ENCODE measurements around the gene ZNF236. TPM values are rescaled to one million over a fixed set of nuclear protein-coding genes. Genes with fewer than 3 reads are reported as not detected.

Gene ZNF236
- polyA plus RNA-seq, 2 of the 4 experiments (the other 2 are of a cell fraction) = 2.6 to 7.8 TPM

DNA sequence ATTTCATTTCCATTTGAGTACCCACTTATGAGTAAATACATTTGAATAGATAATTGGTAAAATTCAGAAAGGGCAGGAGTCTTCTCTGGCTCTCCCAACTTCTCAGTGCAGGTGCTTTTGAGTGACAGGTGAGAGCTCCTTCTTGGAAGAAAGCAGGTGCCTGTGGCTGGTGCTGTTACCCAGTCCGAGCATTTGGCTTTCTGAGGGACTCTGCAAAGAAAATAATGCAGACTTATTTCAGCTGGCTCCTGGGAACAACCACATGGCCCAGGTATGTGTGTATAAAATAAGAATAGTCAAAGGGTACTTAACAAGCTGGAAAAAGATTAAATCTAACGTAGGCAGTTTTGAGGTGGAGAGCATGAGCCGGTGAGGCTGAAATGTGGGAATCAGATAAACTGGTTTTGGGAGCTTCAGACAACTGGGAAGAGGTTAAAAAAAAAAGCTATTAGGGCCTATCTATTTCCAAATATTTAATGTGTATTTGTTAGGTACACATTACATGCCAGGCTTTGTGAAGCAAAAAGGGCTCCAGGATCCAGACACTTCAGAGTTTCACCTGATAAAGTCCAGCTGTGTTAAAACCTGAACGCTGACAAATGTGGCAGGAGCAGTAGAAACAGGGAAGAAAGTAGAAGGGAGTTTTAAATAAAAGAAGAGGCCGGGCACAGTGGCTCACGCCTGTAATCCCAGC is 20.6 kb downstream of the ZNF236 start:
- TF ChIP-seq EHF (CRISPR knock-in tag; IDR thresholded peaks at IDR 0.05) (no peak), FOSB (CRISPR knock-in tag; IDR thresholded peaks at IDR 0.05) (no peak), RFX5 (IDR thresholded peaks at IDR 0.05) (no peak)
- FAIRE-seq (no peak), DNase-seq (ENCODE audit: low read depth in 1 of 2, low spot score in 1 of 2) (no peak), ATAC-seq (no peak)
- Histone ChIP-seq H3K9me3 (no peaks in the 10 kb centered on the region), H3K27ac (peak overlapping the region; percentile 58 to 88), H3K4me1 (peaks cover 85% of the 10 kb centered on the region), H3K4me2 (peak overlapping the region; percentile 46; the same call in 2 of the 3 replicates), H3K4me3 (no peak overlapping the region)
- 64% methylated on average over 6 of the region's 6 CpGs for WGBS (ENCODE audit: missing lambda C conversion rate)
- ChIA-PET POLR2A (no interaction called here), CTCF (interaction anchor here (1.1 to 2.1 kb wide), 3 partner anchors 19 to 41 kb away, joined by 4 to 5 read pairs (median 5); no protein-coding TSS in a partner anchor)

DNA sequence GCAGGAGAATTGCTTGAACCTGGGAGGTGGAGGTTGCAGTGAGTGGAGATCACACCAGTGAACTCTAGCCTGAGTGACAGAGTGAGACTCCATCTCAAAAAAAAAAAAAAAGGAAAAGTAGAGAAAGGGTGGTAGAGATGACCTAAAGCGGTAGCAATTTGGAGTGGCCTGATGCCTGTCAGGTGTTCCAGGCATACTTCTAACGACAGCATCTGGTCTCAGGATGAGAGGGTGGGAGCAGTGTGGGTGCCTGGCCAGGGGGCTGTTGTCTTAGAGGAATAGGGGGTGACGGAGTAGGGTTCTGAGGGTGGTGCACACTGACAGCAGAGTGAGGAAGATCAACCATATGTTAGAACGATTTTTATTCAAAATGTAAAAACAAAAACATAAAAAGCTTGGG is 21.8 kb downstream of the ZNF236 start:
- TF ChIP-seq, protein P1, sequence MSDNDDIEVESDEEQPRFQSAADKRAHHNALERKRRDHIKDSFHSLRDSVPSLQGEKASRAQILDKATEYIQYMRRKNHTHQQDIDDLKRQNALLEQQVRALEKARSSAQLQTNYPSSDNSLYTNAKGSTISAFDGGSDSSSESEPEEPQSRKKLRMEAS (IDR thresholded peaks at IDR 0.05) = no peak
- TF ChIP-seq ZFP36 (IDR thresholded peaks at IDR 0.05; ENCODE audit: borderline replicate concordance, partially characterized antibody) (no peak), GATA3 (IDR thresholded peaks at IDR 0.05; ENCODE audit: borderline replicate concordance) (no peak), HDAC2 (IDR thresholded peaks at IDR 0.05) (no peak), JUN (IDR thresholded peaks at IDR 0.05) (no peak), CHD4 (IDR thresholded peaks at IDR 0.05; ENCODE audit: borderline replicate concordance) (no peak), FOSB (CRISPR knock-in tag; IDR thresholded peaks at IDR 0.05) (no peak), RAD21 (conservative IDR thresholded peaks at IDR 0.05 in 1 of 2, IDR thresholded peaks at IDR 0.05 in 1 of 2) (no peak)
- TF ChIP-seq, protein P2, sequence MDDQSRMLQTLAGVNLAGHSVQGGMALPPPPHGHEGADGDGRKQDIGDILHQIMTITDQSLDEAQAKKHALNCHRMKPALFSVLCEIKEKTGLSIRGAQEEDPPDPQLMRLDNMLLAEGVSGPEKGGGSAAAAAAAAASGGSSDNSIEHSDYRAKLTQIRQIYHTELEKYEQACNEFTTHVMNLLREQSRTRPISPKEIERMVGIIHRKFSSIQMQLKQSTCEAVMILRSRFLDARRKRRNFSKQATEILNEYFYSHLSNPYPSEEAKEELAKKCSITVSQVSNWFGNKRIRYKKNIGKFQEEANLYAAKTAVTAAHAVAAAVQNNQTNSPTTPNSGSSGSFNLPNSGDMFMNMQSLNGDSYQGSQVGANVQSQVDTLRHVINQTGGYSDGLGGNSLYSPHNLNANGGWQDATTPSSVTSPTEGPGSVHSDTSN (IDR thresholded peaks at IDR 0.05) = no peak
- TF ChIP-seq, protein P3, sequence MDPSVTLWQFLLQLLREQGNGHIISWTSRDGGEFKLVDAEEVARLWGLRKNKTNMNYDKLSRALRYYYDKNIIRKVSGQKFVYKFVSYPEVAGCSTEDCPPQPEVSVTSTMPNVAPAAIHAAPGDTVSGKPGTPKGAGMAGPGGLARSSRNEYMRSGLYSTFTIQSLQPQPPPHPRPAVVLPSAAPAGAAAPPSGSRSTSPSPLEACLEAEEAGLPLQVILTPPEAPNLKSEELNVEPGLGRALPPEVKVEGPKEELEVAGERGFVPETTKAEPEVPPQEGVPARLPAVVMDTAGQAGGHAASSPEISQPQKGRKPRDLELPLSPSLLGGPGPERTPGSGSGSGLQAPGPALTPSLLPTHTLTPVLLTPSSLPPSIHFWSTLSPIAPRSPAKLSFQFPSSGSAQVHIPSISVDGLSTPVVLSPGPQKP (IDR thresholded peaks at IDR 0.05; ENCODE audit: low read depth, low read length) = no peak
- TF ChIP-seq, protein P4, sequence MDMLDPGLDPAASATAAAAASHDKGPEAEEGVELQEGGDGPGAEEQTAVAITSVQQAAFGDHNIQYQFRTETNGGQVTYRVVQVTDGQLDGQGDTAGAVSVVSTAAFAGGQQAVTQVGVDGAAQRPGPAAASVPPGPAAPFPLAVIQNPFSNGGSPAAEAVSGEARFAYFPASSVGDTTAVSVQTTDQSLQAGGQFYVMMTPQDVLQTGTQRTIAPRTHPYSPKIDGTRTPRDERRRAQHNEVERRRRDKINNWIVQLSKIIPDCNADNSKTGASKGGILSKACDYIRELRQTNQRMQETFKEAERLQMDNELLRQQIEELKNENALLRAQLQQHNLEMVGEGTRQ (IDR thresholded peaks at IDR 0.05) = no peak
- Histone ChIP-seq H3K27ac (peak overlapping the region; percentile 88 to 90), H3K9me3 (no peaks in the 10 kb centered on the region), H3K4me3 (no peak overlapping the region), H3K4me1 (peaks cover 85% of the 10 kb centered on the region), H3K4me2 (peak overlapping the region; percentile 94)
- no peak for DNase-seq (ENCODE audit: low read depth in 1 of 2, low spot score in 1 of 2)
- 39% methylated on average over 4 of the region's 4 CpGs for WGBS (ENCODE audit: missing lambda C conversion rate)
- CTCF ChIA-PET = interaction anchor here (0.8 to 2.1 kb wide), 4 partner anchors 18 to 42 kb away, joined by 3 to 10 read pairs (median 5); no protein-coding TSS in a partner anchor
- peak in 1 of 2 experiments; percentile 10; a peak in 2 of 6 replicates for ATAC-seq
- no peak for FAIRE-seq
- POLR2A ChIA-PET = interaction anchor here (0.9 kb wide), 1 partner anchor 22 kb away, joined by 3 read pairs; the partner anchor contains the start of gene ZNF236

DNA sequence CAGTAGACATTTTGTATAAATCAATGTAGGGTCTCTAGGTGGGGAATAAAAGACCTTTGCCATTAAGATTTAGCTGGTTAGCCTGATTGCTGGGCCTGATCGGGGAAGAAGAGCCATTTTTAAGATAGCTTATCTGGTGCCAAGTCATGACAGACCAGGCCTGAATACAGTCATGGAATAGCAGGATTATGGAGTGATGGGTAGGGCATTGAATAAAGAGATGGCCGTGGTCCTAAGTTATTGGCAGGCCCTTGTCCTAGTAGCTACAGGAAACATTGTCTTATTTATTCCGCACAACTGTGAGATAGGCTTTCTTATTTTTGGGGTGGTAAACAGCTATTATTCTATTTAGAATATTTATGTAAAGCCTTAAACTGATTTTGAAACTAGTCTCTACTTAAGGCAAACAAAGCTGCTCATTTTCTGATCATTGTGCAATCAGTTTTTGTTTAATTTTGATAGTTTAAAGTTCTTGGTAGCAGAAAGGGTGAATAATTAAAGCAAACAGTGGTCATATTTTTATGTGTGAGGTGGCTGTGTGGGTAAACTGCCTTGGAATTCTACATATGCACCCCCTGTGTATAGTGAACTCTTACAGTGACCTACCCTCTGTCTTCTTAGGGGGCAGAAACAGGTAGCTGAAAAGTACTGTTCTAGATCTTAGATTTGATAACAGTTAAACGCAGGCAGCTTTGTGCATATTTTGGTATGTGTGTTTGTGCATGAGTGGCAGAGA is 22.6 kb downstream of the ZNF236 start:
- DNase-seq (ENCODE audit: low read depth in 1 of 2, low spot score in 1 of 2) = peak; percentile 36 to 71
- H3K4me1 ChIP-seq = peaks cover 82% of the 10 kb centered on the region
- peak overlapping the region; percentile 22; the same call in 2 of the 3 replicates for H3K4me3 ChIP-seq
- WGBS (ENCODE audit: missing lambda C conversion rate) = 8% methylated on average over 4 of the region's 4 CpGs
- no peaks in the 10 kb centered on the region for H3K9me3 ChIP-seq
- ChIA-PET POLR2A (interaction anchor here (0.7 to 0.9 kb wide), 2 partner anchors 19 to 23 kb away, joined by 3 read pairs; partner anchors contain the start of gene ZNF236), CTCF (interaction anchor here (0.8 to 2.1 kb wide), 6 partner anchors 19 to 139 kb away, joined by 3 to 10 read pairs (median 4); partner anchors contain the start of gene ZNF236)
- peak overlapping the region; percentile 88 to 90 for H3K27ac ChIP-seq
- no peak for FAIRE-seq
- peak overlapping the region; percentile 94 for H3K4me2 ChIP-seq
- peak; percentile 88 to 95 for ATAC-seq
- TF ChIP-seq ESRRA (IDR thresholded peaks at IDR 0.05; ENCODE audit: borderline replicate concordance, low read length) (no peak), HOXB13 (CRISPR knock-in tag; IDR thresholded peaks at IDR 0.05; ENCODE audit: low read depth) (no peak), RNF2 (IDR thresholded peaks at IDR 0.05; ENCODE audit: borderline replicate concordance, low read depth) (no peak), MAZ (IDR thresholded peaks at IDR 0.05; ENCODE audit: borderline replicate concordance, low read depth, low read length) (no peak), RARB (CRISPR knock-in tag; IDR thresholded peaks at IDR 0.05) (peak; percentile 39; the same call in 1 of the 2 replicates), JUNB (IDR thresholded peaks at IDR 0.05) (peak; percentile 69), SMC3 (IDR thresholded peaks at IDR 0.05) (no peak), HEYL (CRISPR knock-in tag; IDR thresholded peaks at IDR 0.05) (no peak), ZC3H11A (IDR thresholded peaks at IDR 0.05) (no peak), JUN (IDR thresholded peaks at IDR 0.05) (peak; percentile 48 to 65; a peak in 1 of 5 replicates), ZNF302 (CRISPR knock-in tag; IDR thresholded peaks at IDR 0.05) (no peak)
- TF ChIP-seq, protein P5, sequence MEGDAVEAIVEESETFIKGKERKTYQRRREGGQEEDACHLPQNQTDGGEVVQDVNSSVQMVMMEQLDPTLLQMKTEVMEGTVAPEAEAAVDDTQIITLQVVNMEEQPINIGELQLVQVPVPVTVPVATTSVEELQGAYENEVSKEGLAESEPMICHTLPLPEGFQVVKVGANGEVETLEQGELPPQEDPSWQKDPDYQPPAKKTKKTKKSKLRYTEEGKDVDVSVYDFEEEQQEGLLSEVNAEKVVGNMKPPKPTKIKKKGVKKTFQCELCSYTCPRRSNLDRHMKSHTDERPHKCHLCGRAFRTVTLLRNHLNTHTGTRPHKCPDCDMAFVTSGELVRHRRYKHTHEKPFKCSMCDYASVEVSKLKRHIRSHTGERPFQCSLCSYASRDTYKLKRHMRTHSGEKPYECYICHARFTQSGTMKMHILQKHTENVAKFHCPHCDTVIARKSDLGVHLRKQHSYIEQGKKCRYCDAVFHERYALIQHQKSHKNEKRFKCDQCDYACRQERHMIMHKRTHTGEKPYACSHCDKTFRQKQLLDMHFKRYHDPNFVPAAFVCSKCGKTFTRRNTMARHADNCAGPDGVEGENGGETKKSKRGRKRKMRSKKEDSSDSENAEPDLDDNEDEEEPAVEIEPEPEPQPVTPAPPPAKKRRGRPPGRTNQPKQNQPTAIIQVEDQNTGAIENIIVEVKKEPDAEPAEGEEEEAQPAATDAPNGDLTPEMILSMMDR (IDR thresholded peaks at IDR 0.05) = no peak
- TF ChIP-seq, protein P6, sequence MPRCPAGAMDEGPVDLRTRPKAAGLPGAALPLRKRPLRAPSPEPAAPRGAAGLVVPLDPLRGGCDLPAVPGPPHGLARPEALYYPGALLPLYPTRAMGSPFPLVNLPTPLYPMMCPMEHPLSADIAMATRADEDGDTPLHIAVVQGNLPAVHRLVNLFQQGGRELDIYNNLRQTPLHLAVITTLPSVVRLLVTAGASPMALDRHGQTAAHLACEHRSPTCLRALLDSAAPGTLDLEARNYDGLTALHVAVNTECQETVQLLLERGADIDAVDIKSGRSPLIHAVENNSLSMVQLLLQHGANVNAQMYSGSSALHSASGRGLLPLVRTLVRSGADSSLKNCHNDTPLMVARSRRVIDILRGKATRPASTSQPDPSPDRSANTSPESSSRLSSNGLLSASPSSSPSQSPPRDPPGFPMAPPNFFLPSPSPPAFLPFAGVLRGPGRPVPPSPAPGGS (IDR thresholded peaks at IDR 0.05) = 0 out of 3 replicates have a peak, but pooled peaks have one; percentile 38

Data from A549 (cell line).